ENCODE results near the gene PML.
"Not testable (repeated sequence)": the region's sequence is repeated elsewhere in the genome, so short reads cannot be mapped to it uniquely, and the experiment has no call there.

Gene PML

GRCh38 chr15:73959801-73960200 lies 34.7 kb upstream of the PML start:
- no peak for DNase-seq

GRCh38 chr15:73960472-73961070 lies 33.9 kb upstream of the PML start:
- DNase-seq: not testable (repeated sequence)

- DNase-seq: no peak
These were observed 32.1 kb upstream of the PML start for GRCh38 chr15:73962433-73962832.

GRCh38 chr15:73964736-73965093 lies 29.8 kb upstream of the PML start:
- DNase-seq: peak; percentile 75

GRCh38 chr15:73965094-73965757 lies 29.3 kb upstream of the PML start:
- no peak for DNase-seq

GRCh38 chr15:73965758-73966113 lies 28.8 kb upstream of the PML start:
- DNase-seq: peak; percentile 59

GRCh38 chr15:73968461-73968860 lies 26.1 kb upstream of the PML start:
- no peak for DNase-seq

GRCh38 chr15:73969151-73969759 lies 25.3 kb upstream of the PML start:
- no peak for DNase-seq

GRCh38 chr15:73972984-73973682 lies 21.4 kb upstream of the PML start:
- DNase-seq: peak; percentile 82

GRCh38 chr15:73973683-73974200 lies 20.8 kb upstream of the PML start:
- DNase-seq: not testable (repeated sequence)

GRCh38 chr15:73975440-73976125 lies 18.9 kb upstream of the PML start:
- peak; percentile 70 for DNase-seq

GRCh38 chr15:73978896-73979295 lies 15.6 kb upstream of the PML start:
- no peak for DNase-seq

- no peak for DNase-seq
These were observed 14.9 kb upstream of the PML start for GRCh38 chr15:73979636-73980035.

GRCh38 chr15:73981761-73982221 lies 12.7 kb upstream of the PML start:
- no peak for DNase-seq

GRCh38 chr15:73982222-73982962 lies 12.1 kb upstream of the PML start:
- peak; percentile 98 for DNase-seq

- peak; percentile 81 for DNase-seq
These were observed 11.2 kb upstream of the PML start for GRCh38 chr15:73983211-73983727.

GRCh38 chr15:73983773-73984172 lies 10.7 kb upstream of the PML start:
- DNase-seq: no peak

GRCh38 chr15:73984208-73984979 lies 10.1 kb upstream of the PML start:
- no peak for DNase-seq

- DNase-seq: no peak
These were observed 9.2 kb upstream of the PML start for GRCh38 chr15:73985101-73985873.

GRCh38 chr15:73986055-73986775 lies 8.3 kb upstream of the PML start:
- no peak for DNase-seq

All from fibroblast of skin of right quadriceps (primary cell).